NCI-H187 treated with DMSO at 0.1 percent for 48 hours (cell line): ENCODE measurements around the gene MSI2.

Experiments used
- DNase-seq: peaks from one replicate; lab custom pipeline; 2025; lab: John Stamatoyannopoulos, UW

MSI2 gene

DNA sequence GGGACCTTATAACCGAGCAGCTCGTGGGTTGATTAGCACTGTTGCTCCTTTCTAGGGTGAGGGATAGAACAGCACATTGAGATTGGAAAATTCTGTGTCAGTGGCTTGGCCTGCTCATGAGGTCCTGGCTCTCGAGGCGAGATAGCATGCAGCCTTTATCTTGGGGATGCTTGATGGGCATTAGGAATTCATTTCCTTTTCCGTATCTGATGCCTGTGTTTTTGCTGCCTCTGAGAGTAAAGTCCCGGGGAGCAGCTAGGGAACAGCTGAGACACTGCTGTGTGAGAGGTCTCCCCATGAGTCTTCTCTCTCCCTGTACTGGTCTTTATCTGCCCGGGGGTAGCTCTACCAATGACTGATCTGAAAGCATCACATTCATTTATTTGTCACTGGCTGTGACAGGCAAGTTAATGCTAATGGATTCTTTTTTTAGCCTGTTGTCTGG is 14.5 kb downstream of the MSI2 start:
- DNase-seq: no peak

DNA sequence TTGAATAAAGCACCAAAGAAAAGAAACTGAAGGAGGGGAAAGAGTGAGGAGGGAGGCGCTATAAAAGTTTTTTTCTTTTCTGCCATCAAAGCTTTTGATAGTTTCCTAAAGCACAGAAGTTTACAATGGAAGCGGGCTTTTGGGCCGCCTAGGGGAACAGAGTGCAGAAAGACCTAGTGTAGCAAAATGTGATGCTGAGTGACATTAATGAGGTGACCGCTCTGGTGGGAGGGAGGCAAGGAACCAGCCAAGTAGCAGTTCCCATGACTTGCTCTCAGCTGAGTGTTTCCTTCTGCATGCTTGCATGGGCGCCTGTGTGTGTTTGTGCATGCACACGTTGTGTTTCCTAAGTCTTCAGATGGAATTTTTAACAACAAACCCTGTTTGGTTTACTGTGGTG is 15.5 kb downstream of the MSI2 start:
- DNase-seq: no peak

DNA sequence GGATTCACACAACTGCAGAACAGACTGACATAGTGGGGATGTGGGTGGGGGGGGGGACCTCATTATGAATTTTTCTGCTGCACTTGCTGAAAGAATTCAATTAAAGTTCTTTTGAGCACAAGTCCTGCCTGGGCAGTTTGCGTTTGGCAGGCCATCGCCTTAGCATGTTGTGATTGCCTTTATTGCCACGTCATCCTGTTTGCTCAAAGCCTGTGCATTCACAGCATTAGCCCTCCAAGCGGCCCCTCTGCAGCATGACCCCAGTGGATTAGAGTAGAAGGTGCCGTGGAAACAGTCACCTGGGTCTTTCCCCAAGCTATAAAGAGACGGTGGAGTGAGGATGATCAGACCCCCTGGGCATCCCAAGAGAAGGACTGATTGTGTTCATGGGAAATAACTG is 17.2 kb downstream of the MSI2 start:
- DNase-seq: no peak

DNA sequence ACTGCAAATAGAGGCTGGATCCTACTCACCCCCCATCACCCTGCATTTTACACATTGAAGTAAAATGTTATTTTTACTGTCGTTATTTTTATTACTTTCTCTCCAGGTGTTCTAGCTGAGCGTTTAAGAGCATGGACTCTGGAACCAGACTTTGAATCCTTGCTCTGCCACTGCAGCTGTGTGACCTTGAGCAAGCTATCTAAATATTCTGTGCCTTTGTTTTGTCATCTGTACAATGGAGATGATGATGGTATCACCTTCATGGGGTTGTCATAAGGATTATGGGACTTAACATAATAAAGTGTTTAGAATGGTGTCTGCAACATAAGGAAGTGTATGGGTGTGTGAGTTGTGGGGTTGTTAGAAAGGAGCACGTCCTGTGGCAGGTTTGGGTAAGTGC is 17.8 kb downstream of the MSI2 start:
- DNase-seq: no peak

DNA sequence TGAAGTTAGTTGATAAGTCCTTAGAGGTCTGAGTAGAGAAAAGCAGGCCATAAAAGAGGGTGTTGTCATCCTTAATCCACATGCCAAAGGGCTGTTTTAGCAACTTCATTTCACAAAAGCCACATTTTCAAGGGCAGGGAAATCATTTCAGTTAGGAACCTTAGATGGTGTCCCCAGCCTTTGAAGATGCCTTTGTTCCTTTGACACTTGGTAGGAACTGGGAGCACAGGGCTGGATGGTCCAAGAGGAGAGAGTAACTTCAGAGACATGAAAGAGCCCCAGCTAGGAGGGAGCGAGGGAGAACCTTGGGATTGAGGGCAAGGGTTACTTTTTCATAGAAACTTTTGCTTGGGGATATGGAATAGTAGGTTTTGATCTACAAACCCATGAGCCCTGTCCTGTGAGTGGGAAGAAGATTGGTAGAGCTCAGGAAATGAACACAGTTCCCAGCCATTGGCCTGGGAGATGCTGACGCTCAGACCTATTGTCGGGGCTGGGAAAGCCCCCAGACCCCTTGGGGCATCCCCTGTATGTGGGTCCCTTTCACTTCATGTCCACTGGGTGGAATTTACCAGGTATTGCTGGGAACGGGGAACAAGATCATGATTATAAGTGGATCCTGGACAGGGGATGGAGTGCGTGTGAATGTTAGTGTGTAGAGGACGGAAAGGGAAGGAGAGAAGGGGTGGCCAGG is 18.9 kb downstream of the MSI2 start:
- DNase-seq: no peak

DNA sequence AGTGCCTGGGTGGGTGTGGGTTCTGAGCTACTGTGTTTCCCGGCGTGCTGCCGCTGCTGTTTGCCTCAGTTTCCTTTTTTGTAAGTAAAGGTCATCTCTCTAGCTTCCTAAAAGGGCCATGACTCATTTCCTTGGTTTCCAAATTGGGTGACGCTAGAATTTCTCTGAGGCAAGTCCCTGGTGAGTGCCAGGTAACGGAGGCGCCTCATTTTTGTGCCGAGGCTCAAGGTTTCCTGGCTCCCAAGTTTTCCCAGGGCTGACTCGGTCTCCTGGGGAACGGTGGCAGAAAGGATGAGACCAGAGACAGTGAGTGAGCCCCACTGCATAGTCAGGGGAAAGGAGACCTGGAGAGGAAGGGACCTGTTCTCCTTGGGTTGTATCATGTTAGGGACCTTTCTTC is 20.3 kb downstream of the MSI2 start:
- no peak for DNase-seq

DNA sequence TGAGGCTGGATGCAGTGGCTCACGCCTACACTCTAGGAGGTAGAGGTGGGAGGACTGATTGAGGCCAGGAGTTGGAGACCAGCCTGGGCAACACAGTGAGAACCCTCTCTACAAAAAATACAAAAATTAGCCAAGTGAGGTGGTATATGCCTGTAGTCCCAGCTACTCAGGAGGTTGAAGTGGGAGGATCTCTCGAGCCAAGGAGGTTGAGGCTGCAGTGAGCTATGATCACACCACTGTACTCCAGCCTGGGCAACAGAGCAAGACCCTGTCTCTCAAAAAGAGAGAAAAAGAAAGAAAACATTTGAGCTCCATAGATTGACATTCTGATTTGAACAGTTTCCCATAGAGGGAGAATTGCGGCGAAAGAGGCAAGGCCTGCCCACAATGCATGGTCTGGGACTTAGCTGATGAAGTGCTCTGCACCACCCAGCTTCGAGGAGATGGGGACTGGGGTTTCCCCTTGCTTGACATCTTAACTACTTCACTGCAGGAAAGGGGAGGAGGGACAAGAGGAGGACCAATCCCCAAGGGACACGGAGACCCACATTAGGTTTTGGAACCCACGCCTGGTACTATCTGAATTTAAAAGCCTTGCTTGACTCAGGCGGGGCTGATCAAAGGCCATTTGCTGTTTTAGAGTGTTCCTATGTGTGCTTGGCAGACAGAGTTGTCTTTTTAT is 21.7 kb downstream of the MSI2 start:
- DNase-seq: no peak

DNA sequence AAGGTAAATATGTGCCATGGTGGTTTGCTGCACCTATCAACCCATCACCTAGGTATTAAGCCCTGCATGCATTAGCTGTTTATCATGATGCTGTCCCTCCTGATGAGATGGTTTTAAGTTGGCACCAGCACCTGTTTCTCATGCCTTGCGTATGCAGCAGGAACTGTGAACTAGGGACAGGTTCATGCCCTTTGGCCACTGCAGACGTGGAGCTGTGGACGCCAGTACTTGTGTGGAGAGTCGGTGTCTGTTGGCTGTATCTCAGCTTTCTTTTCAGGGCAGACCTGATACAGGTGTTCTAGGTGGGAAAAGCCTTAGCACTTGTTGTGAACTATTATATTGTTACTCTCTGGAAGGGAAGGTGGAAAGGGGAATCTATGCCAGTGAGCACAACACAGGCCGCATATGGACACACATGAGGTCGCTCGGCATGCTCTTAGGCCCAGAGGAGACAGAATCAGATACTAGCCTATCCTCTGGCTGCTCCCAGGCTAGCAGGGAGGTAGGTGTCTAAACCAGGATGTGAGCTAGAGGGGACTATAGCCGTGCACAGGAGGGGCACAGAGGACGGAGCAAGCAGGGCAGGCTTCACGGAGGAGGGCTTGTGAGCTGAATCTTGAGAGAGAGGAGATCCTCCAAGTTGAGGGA is 22.5 kb downstream of the MSI2 start:
- no peak for DNase-seq

DNA sequence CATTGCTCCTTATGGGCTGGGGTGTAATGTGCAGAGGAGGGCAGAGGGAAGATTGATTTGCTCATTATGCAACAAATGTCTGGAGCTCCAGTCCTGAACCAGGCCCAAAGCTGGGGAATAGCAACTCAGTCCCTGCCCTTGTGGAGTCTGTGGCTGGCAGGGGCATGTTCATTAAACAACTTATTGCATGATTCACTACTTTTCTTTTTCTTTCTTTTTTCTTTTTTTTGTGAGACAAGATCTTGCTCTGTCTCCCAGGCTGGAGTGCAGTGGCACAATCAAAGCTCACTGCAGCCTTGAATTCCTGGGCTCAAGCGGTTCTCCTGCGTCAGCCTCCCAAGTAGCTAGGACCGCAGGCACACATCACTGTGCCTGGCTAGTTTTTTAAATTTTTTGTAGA is 23.1 kb downstream of the MSI2 start:
- no peak for DNase-seq

DNA sequence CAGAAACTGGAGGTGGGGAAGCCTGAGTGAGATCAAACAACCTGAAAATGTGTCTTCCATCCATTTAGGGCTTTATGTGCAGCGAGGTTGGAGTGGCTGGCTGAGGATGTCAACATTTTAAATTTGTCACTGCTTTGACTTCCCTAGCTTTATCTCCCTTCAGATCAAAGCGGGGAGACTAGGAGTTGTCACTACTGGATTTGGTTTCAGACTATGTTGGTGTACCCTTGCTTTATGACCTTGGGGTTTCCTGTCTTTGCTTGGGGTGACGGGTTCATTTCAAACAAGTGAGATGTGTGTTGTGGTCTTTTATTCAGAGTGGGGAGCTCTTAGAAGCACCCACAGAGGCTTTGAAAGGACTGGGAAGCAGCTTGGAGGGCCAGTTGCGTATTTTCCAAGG is 25.6 kb downstream of the MSI2 start:
- no peak for DNase-seq

DNA sequence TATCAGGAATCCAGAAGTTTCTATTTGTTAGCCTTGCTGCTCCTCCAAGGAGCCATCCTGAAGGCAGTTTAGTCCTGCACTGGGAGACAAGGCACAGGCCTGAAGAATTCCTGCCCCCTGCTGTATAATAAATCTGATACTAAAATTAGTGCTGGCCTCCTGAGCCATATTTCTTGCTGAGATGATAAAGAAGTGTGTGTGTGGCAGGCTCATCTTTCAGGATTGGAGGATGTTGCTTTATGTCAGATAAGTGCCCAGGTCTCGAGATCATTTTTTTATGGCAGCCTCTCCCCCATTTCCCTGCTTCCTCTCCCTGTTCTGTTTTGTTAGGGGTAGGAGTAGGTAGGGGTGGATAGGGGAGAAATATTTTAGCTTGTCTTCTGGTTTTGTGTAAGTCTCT is 26.0 kb downstream of the MSI2 start:
- peak; percentile 57 for DNase-seq

DNA sequence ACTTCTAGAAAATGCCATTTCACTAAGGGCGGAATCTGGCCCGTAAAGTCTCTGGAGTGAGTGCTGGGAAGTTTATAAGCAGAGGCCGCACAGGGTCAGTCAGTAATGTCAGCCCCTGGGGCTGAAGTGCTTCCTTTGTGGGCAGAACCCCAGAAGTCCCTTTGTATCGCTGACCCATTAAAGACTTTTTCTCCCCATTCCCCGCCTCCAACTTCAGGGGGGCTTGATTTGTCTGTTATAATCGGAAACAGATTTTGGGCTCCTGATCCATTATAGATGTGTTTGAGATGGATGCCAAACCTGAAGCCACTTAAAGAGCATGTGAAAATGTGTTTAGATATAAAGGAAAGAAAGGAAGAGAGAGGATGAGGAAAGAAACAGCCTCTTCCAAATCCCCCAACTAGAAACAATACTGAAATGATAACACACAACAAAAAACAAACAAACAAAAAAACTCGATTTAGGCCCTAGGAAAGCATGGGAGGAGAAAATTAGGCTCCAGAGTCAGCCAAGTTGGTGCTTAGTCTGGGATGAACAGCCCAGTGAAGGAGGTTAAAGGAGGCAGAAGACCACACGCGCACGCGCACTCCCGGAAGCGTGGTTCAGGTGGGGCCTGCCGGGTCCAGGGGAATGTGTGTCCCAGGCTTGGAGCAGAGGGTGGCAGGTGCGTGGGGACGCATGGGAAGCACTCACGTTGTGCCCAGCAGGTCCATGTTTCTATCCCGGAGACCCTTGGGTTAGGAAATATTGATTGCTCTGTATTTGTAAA is 27.1 kb downstream of the MSI2 start:
- no peak for DNase-seq

DNA sequence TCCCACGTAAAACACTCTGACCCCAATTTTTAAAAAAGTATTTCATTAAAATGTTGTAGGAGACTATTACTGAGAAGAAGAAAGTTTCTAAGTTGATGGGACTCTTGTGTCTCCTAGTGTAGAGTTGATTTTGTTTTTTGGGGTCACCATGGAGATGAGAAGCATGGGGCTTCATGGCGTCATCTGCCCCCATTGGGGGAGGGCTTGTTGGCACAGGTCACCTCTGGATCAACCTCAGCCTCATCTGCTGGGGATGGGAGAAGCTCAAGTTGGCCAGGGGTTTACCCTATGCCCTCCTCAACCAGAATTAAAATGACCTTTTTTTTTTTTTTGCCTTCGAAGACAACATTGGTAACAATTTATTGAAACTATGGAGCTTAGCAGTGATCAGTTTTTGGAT is 28.3 kb downstream of the MSI2 start:
- no peak for DNase-seq

DNA sequence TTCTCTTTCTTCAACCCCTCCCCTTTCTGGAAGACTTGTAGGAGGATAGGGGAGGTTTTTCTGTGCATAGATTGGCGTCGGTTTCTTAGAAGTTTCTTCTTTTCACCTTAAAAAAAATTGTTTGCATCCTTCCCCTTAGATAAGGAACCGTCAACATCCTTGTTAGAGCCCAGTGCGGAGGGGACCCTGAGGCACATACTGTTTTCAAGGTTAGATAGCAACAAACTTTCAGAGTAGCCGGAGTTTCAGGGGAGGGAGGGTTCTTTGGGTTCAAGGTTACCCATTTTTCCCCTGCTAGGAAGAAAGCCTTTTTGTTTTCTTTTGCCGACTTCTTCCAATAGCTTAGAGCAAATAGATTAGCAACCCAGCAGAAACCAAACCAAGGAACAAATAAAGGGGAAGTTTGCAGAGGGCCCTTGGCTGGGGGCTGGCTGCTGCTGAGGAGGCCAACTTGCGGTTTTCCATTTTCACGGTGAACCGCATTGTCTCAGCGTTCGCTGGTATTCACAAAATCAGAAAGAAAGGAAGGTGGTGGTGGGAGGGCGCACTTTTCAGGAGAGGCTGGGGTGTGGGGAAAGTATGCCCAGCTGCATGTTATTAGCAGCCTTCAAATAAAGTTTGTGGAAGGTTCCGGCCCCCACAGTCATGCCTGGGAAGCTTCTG is 28.8 kb downstream of the MSI2 start:
- no peak for DNase-seq

DNA sequence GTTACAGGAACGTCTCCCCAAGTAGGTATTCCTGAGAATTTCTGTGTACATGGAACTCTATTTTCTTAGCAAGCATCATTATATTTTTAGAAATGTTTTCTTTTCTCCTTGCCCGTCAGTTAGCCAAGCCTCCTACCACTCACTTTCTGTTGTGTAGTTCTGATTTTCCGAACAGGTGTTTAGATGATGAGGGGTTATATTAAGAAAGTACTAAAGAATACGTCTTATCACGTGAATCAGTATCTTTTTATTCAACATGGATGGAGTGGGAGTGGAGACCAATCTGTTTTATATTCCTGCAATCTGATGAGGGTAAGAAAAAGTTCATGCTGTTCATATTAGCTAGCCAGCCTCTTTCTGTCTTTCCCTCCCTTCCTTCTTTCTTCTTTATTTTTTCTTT is 29.4 kb downstream of the MSI2 start:
- no peak for DNase-seq

DNA sequence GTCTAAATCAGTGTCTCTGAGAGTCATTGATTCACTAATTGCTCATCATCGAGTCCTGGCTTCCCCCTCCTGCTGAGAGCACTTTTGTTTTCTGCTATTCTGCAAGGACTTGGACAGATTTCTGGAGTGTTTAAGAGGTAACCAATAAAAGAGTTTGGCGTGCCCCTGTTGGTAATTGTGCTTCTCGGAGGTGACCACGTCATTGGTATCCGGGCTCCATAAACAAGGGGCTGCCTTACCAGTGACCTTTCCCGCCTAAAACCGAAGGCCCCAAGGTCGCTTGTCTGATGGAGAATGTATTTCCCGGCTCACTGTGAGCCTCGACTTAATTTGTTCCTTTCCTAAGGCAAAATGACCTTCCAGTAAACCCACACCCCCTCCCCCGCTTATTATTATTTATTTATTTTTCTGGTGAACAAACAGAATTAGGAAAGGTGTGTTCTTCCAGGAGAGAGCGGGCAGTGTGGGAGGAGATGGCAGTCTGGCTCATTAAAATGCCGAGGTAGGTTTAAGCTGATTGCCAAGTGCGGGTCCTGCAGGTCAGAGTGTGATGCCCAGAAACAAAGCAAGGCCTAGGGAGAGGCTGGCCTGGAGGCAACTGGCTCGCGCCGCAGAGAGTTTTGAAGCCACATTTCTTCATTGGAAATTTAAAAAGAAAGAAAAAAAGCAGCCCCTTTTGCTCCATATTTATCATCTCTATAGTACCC is 30.2 kb downstream of the MSI2 start:
- DNase-seq: no peak

DNA sequence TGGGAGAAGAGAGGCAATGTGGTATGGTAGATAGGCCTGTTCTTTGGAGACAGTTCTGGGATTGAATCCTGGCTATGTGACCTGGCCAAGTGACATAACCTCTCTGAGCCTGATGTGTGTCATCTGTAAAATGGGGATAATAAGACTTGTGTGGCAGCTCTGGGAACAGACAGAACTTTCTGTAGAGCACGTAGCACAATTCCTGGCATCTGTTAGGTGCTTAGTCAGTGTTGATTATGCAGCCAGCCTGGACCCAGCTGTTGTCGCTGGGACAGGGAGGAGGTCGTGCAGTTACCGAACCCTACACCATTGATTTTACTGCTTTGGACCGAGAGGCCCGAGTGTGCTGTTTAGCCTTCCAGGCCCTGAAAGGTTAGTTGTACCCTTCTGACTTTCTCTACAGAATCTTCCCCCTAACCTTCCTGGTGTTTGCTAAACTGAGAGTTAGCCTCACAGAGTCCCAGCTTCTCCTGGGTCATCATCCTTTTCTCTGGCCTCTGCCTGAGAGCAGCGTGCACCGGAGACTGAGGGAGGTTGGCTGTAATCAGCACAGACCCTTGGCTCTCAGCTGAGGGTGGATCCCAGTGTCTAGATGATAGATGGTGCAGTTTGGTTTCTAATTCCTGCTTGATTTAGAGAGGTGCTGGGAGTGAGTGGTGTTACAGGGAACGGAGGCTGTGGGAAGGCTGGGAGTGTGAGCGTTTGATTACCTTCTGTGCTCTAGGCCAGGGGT is 31.9 kb downstream of the MSI2 start:
- no peak for DNase-seq

DNA sequence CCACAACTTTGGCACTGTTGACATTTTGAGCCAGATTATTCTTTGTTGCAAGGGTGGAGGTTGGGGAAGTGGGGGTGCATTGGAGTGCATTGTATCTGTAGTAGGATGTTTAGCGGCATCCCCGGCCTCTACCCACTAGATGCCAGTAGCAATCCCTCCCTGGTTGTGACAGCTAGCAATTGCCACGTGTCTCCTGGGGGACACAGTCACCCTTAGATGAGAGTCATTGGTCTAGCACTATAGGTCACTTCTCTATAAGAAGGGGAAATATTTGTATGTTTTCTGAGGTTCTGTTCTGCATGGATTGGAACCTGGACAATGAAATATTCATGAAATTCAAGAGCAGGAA is 32.4 kb downstream of the MSI2 start:
- no peak for DNase-seq

DNA sequence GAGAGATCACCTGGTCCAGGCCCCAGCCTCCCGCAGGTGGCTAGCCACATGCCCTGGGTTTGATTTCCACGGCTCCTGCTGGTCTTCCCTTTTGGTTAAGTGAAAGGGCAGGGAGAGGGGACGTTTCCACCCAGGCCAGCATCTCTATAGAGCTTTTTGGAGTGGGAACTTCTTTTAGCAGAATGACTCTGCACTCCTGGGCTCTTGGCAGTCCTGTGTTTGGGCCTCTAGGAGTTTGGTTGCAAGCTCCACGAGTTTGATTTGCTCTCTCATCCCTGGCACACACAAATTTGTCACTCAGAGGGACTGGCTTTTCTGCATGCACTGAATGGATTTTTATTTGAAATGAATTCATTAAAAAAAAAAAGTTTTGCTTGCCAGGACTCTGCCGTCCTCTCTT is 32.8 kb downstream of the MSI2 start:
- no peak for DNase-seq

DNA sequence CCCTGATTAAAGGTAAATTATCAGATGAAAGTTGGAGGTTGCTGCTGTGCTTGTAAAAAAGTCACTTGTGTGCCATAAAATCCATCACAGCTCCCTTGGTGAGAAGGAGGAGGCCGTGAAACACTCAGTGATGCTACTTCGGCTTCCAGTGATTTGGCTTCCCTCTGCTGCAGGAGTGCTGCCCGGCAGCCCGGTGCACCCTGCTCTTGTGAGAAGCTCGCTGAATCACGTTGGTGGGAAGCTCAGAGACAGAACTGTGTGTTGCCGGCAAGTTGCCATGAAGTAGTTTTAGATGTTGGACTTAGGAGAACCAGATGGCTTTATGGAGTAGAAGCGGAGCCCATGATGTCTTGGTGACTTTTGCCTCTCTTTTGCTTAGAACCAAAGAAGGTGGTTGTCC is 33.3 kb downstream of the MSI2 start:
- no peak for DNase-seq

DNA sequence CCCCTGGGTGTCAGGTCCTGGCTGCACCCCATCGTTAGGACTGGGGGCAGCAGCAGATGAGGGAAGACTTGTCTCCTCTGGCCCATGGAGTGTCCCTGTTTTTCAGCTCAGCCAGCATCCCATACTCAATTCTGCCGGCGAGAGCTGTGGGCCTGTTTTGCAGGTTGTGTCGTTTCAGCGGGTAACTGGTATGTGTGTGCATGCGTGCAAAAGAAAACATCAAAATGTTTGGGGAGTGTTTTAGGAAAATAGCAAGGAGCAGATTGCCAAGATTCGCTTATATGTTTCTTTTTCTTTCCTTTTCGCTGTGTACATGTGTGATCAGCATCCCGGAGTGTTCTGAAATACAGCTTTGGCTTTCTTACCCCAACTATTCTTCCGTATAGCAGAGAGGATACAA is 34.7 kb downstream of the MSI2 start:
- no peak for DNase-seq
